SK-N-SH treated with all-trans-retinoic acid at 6 μM for 48 hours (cell line): ENCODE results near the gene CHKB.

Experiments
- ATAC-seq: fragments of 200-7000 bp; cut with Tn5 transposase; 3 replicates; pipeline ENCODE4 v1.9.1; 2020; ENCODE audit warnings: mild to moderate bottlenecking, moderate library complexity
- ARNTL ChIP-seq: fragments of 450-650 bp; formaldehyde crosslinking; IDR thresholded peaks from 2 replicates; pipeline ENCODE4 v1.5.0; 2020; ENCODE audit warnings: low read depth, mild to moderate bottlenecking, moderate library complexity, borderline replicate concordance
- BACH2 ChIP-seq: fragments of 250-450 bp; sonication (Bioruptor Pico); IDR thresholded peaks from 2 replicates; pipeline ENCODE4 v1.9.0; 2021; ENCODE audit warnings: mild to moderate bottlenecking, borderline replicate concordance
- CSDC2 ChIP-seq: fragments of 250-450 bp; sonication (Bioruptor Pico); IDR thresholded peaks from 2 replicates; pipeline ENCODE4 v1.5.0; 2020; ENCODE audit warnings: mild to moderate bottlenecking, moderate library complexity
- ESRRG ChIP-seq: fragments of 250-450 bp; sonication (Bioruptor Pico); IDR thresholded peaks from 2 replicates; pipeline ENCODE4 v1.6.1; 2021; ENCODE audit warnings: mild to moderate bottlenecking
- GLIS3 ChIP-seq: fragments of 250-450 bp; sonication (Bioruptor Pico); IDR thresholded peaks from 2 replicates; pipeline ENCODE4 v1.5.0; 2020; ENCODE audit warnings: mild to moderate bottlenecking, moderate library complexity
- ISL1 ChIP-seq: fragments of 250-450 bp; sonication (Bioruptor Pico); IDR thresholded peaks from 2 replicates; pipeline ENCODE4 v2.1.2; 2022; ENCODE audit warnings: mild to moderate bottlenecking, moderate library complexity
- OSR1 ChIP-seq: fragments of 250-450 bp; sonication (Bioruptor Pico); IDR thresholded peaks from 2 replicates; pipeline ENCODE4 v1.8.0; 2022; ENCODE audit warnings: moderate library complexity, mild to moderate bottlenecking, inconsistent platforms
- PPARA ChIP-seq: fragments of 250-450 bp; sonication (Bioruptor Pico); IDR thresholded peaks from 2 replicates; pipeline ENCODE4 v1.5.0; 2020; ENCODE audit warnings: mild to moderate bottlenecking, borderline replicate concordance
- RARB ChIP-seq: fragments of 250-450 bp; sonication (Bioruptor Pico); IDR thresholded peaks from 2 replicates; pipeline ENCODE4 v1.8.0; 2021; ENCODE audit warnings: mild to moderate bottlenecking, moderate library complexity
- SNAI2 ChIP-seq: fragments of 250-450 bp; sonication (Bioruptor Pico); IDR thresholded peaks from 2 replicates; pipeline ENCODE4 v1.5.0; 2020; ENCODE audit warnings: mild to moderate bottlenecking, moderate library complexity
- TOX ChIP-seq: fragments of 250-450 bp; sonication (Bioruptor Pico); IDR thresholded peaks from 2 replicates; pipeline ENCODE4 v1.8.0; 2021; ENCODE audit warnings: mild to moderate bottlenecking, moderate library complexity, borderline replicate concordance
- ZC3H10 ChIP-seq: fragments of 250-450 bp; sonication (Bioruptor Pico); IDR thresholded peaks from 2 replicates; pipeline ENCODE4 v1.5.1; 2021; ENCODE audit warnings: mild to moderate bottlenecking, moderate library complexity
- ZFP3 ChIP-seq: fragments of 250-450 bp; sonication (Bioruptor Pico); IDR thresholded peaks from 2 replicates; pipeline ENCODE4 v1.5.0; 2020; ENCODE audit warnings: mild to moderate bottlenecking, moderate library complexity
- ZFP30 ChIP-seq: fragments of 450-650 bp; formaldehyde crosslinking; IDR thresholded peaks from 2 replicates; pipeline ENCODE4 v1.5.0; 2022; ENCODE audit warnings: mild to moderate bottlenecking, moderate library complexity
- ZNF565 ChIP-seq: fragments of 450-650 bp; formaldehyde crosslinking; conservative IDR thresholded peaks from 2 replicates; pipeline ENCODE4 v1.5.0; 2020; ENCODE audit warnings: low read depth, mild to moderate bottlenecking, moderate library complexity
- ZNF70 ChIP-seq: fragments of 450-650 bp; formaldehyde crosslinking; IDR thresholded peaks from 2 replicates; pipeline ENCODE4 v1.5.0; 2020; ENCODE audit warnings: mild to moderate bottlenecking, moderate library complexity
- TF ChIP-seq, protein P1 (sequence below): fragments of 250-450 bp; sonication (Bioruptor Pico); IDR thresholded peaks from 2 replicates; pipeline ENCODE4 v1.8.0; 2020; ENCODE audit warnings: mild to moderate bottlenecking, moderate library complexity, borderline replicate concordance
- TF ChIP-seq, protein P2 (sequence below): fragments of 250-450 bp; sonication (Bioruptor Pico); IDR thresholded peaks from 2 replicates; pipeline ENCODE4 v1.5.1; 2021; ENCODE audit warnings: mild to moderate bottlenecking, moderate library complexity
- TF ChIP-seq, protein P3 (sequence below): fragments of 250-450 bp; sonication (Bioruptor Pico); IDR thresholded peaks from 2 replicates; pipeline ENCODE4 v1.5.0; 2020; ENCODE audit warnings: mild to moderate bottlenecking, moderate library complexity
- TF ChIP-seq, protein P4 (sequence below): fragments of 250-450 bp; sonication (Bioruptor Pico); IDR thresholded peaks from 2 replicates; pipeline ENCODE4 v1.8.0; 2021; ENCODE audit warnings: low read depth, mild to moderate bottlenecking, moderate library complexity, borderline replicate concordance
- TF ChIP-seq, protein P5 (sequence below): fragments of 250-450 bp; sonication (Bioruptor Pico); IDR thresholded peaks from 2 replicates; pipeline ENCODE4 v1.5.1; 2020; ENCODE audit warnings: low read depth, mild to moderate bottlenecking, moderate library complexity

The CHKB gene

DNA sequence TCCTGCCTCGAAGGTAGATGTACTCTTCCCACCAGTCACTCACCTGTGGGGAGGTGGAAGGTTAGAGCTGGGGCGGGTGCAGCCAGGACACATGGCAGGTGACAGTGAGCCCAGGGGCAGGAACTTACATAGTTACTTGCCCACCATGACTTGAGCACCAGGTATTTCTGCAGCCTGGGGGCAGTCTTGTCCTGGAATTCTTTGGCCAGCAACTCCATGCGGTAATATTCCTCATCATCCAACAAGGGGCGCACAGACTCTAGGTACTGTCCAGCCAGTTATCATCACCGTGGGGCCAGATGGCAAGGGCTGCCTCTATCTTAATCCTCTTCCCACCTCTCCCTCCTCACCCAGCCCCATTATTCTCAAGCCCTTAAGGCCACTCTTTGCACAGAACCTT is 6.6 kb downstream of the CHKB start:
- ATAC-seq: peak; percentile 63
- no peak for TF ChIP-seq ZNF565 (CRISPR knock-in tag)

DNA sequence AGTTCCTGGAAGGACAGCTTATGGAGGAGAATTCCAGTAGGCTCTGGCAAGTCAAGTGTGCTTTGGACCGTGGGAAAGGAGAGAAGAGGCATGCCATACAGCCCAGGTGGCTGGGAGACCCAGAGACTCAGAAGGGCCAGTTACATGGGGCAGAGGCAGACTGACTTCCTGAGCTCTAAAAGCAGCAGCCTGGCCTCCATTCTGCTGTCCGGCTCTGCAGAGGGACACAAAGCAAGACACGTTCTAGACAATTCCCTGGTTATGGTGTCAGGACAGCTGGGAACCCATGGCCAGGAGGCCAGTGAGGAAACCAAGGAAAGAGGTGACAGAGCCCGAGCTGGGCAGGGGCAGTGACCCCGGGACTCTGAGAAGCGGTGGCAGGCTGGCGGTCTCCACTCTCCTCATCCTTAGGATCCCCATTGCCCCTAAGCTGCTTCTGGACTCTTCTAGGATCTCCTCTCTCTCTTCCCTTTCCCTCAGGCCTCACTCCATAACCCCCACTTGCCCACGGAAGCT is 7.2 kb downstream of the CHKB start:
- no peak for ATAC-seq
- TF ChIP-seq GLIS3 (CRISPR knock-in tag) (no peak), SNAI2 (CRISPR knock-in tag) (no peak), ARNTL (CRISPR knock-in tag) (no peak), CSDC2 (CRISPR knock-in tag) (no peak), TOX (CRISPR knock-in tag) (no peak), PPARA (CRISPR knock-in tag) (no peak), ESRRG (no peak)
- TF ChIP-seq, protein P1, sequence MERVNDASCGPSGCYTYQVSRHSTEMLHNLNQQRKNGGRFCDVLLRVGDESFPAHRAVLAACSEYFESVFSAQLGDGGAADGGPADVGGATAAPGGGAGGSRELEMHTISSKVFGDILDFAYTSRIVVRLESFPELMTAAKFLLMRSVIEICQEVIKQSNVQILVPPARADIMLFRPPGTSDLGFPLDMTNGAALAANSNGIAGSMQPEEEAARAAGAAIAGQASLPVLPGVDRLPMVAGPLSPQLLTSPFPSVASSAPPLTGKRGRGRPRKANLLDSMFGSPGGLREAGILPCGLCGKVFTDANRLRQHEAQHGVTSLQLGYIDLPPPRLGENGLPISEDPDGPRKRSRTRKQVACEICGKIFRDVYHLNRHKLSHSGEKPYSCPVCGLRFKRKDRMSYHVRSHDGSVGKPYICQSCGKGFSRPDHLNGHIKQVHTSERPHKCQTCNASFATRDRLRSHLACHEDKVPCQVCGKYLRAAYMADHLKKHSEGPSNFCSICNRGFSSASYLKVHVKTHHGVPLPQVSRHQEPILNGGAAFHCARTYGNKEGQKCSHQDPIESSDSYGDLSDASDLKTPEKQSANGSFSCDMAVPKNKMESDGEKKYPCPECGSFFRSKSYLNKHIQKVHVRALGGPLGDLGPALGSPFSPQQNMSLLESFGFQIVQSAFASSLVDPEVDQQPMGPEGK (CRISPR knock-in tag): no peak
- TF ChIP-seq, protein P2, sequence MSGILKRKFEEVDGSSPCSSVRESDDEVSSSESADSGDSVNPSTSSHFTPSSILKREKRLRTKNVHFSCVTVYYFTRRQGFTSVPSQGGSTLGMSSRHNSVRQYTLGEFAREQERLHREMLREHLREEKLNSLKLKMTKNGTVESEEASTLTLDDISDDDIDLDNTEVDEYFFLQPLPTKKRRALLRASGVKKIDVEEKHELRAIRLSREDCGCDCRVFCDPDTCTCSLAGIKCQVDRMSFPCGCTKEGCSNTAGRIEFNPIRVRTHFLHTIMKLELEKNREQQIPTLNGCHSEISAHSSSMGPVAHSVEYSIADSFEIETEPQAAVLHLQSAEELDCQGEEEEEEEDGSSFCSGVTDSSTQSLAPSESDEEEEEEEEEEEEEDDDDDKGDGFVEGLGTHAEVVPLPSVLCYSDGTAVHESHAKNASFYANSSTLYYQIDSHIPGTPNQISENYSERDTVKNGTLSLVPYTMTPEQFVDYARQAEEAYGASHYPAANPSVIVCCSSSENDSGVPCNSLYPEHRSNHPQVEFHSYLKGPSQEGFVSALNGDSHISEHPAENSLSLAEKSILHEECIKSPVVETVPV (CRISPR knock-in tag): no peak
- TF ChIP-seq, protein P3, sequence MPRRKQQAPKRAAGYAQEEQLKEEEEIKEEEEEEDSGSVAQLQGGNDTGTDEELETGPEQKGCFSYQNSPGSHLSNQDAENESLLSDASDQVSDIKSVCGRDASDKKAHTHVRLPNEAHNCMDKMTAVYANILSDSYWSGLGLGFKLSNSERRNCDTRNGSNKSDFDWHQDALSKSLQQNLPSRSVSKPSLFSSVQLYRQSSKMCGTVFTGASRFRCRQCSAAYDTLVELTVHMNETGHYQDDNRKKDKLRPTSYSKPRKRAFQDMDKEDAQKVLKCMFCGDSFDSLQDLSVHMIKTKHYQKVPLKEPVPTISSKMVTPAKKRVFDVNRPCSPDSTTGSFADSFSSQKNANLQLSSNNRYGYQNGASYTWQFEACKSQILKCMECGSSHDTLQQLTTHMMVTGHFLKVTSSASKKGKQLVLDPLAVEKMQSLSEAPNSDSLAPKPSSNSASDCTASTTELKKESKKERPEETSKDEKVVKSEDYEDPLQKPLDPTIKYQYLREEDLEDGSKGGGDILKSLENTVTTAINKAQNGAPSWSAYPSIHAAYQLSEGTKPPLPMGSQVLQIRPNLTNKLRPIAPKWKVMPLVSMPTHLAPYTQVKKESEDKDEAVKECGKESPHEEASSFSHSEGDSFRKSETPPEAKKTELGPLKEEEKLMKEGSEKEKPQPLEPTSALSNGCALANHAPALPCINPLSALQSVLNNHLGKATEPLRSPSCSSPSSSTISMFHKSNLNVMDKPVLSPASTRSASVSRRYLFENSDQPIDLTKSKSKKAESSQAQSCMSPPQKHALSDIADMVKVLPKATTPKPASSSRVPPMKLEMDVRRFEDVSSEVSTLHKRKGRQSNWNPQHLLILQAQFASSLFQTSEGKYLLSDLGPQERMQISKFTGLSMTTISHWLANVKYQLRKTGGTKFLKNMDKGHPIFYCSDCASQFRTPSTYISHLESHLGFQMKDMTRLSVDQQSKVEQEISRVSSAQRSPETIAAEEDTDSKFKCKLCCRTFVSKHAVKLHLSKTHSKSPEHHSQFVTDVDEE (CRISPR knock-in tag): no peak
- TF ChIP-seq, protein P4, sequence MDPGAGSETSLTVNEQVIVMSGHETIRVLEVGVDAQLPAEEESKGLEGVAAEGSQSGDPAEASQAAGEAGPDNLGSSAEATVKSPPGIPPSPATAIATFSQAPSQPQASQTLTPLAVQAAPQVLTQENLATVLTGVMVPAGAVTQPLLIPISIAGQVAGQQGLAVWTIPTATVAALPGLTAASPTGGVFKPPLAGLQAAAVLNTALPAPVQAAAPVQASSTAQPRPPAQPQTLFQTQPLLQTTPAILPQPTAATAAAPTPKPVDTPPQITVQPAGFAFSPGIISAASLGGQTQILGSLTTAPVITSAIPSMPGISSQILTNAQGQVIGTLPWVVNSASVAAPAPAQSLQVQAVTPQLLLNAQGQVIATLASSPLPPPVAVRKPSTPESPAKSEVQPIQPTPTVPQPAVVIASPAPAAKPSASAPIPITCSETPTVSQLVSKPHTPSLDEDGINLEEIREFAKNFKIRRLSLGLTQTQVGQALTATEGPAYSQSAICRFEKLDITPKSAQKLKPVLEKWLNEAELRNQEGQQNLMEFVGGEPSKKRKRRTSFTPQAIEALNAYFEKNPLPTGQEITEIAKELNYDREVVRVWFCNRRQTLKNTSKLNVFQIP (CRISPR knock-in tag): no peak
- TF ChIP-seq, protein P5, sequence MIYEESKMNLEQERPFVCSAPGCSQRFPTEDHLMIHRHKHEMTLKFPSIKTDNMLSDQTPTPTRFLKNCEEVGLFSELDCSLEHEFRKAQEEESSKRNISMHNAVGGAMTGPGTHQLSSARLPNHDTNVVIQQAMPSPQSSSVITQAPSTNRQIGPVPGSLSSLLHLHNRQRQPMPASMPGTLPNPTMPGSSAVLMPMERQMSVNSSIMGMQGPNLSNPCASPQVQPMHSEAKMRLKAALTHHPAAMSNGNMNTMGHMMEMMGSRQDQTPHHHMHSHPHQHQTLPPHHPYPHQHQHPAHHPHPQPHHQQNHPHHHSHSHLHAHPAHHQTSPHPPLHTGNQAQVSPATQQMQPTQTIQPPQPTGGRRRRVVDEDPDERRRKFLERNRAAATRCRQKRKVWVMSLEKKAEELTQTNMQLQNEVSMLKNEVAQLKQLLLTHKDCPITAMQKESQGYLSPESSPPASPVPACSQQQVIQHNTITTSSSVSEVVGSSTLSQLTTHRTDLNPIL: no peak

DNA sequence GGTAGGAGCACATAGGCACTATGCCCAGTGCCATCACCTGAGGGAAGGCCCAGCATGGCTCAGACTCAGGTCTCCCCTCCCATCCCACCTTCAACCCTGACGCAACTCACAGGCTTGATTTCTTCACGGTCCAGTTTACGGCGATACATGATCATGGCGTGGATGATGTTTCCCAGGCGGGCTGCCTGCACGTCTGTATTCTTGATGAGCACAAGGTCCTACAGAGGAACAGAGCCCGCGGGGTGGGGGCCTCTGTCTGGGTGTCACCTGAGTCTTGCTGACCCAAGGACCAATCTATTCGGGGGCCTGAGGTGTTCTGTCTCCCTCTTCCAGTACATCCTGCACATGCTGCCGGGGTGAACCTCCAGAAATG is 8.3 kb downstream of the CHKB start:
- no peak for TF ChIP-seq PPARA (CRISPR knock-in tag)
- TF ChIP-seq ZNF70: no peak
- no peak for TF ChIP-seq OSR1
- TF ChIP-seq ARNTL (CRISPR knock-in tag): no peak
- no peak for TF ChIP-seq ZFP3
- no peak for TF ChIP-seq ZFP30 (CRISPR knock-in tag)
- TF ChIP-seq, protein P5: no peak
- no peak for TF ChIP-seq ESRRG
- TF ChIP-seq, protein P1 (CRISPR knock-in tag): no peak
- TF ChIP-seq, protein P4 (CRISPR knock-in tag): no peak
- no peak for TF ChIP-seq ISL1 (CRISPR knock-in tag)
- TF ChIP-seq SNAI2 (CRISPR knock-in tag): no peak
- no peak for TF ChIP-seq RARB (CRISPR knock-in tag)
- TF ChIP-seq ZC3H10 (CRISPR knock-in tag): no peak
- no peak for TF ChIP-seq BACH2
- TF ChIP-seq GLIS3 (CRISPR knock-in tag): no peak
- no peak for ATAC-seq
